GM12878 (cell line): ENCODE results near the gene DBR1. TPM values are rescaled to one million over a fixed set of nuclear protein-coding genes. Genes with fewer than 3 reads are reported as not detected.

Source experiments
- ATAC-seq: fragments of 200-7000 bp; cut with Tn5 transposase; 3 replicates; pipeline ENCODE4 v1.9.1; 2020; ENCODE audit warnings: mild to moderate bottlenecking, moderate library complexity
- BruUV-seq: library from RNA; stranded (reverse); fragments of 400-500 nt; replicated peaks from 2 replicates; lab custom pipeline; 2021; lab: Mats Ljungman, UMichigan
- CTCF ChIA-PET: fragments of 300-600 bp; sonication (Branson Sonifier 250); formaldehyde crosslinking; extraction: SDS; loops from one replicate; lab custom pipeline; 2021; ENCODE audit warnings: inconsistent platforms; lab: Yijun Ruan, JAX
- POLR2A ChIA-PET: fragments of 350-600 bp; formaldehyde crosslinking; extraction: SDS; loops from one replicate; lab custom pipeline; 2021; ENCODE audit warnings: inconsistent platforms; lab: Charles Lee
- RAD21 ChIA-PET: fragments of 300-600 bp; sonication (Branson Sonifier 250); formaldehyde crosslinking; loops from one replicate; lab custom pipeline; 2023; ENCODE audit warnings: antibody characterized with exemption; ENCODE audit not compliant: unreplicated experiment; lab: Charles Lee
- SMC1A ChIA-PET: fragments of 300-600 bp; sonication (Branson Sonifier 250); formaldehyde crosslinking; loops from one replicate; lab custom pipeline; 2023; ENCODE audit not compliant: unreplicated experiment, uncharacterized antibody; lab: Charles Lee
- DNase-seq: peaks from one replicate; pipeline ENCODE4 v3.0.0-alpha.2; 2011; ENCODE audit warnings: low read depth, low spot score
- FAIRE-seq: peaks from 3 replicates; lab custom pipeline; 2011; peaks lifted over from hg19 to GRCh38; lab: Jason Lieb, UNC
- H2AFZ ChIP-seq: 2 replicates; pipeline ENCODE4 v1.6.0; 2011; ENCODE audit warnings: low read depth, low read length, control low read depth; ENCODE audit not compliant: control insufficient read depth
- H3K27ac ChIP-seq: 2 replicates; pipeline ENCODE4 v1.5.1; 2011; ENCODE audit warnings: control low read depth; ENCODE audit not compliant: control insufficient read depth, insufficient read depth
- H3K27me3 ChIP-seq, 2 experiments: replicated peaks in 1 of 2; 2 replicates each; pipeline versions ENCODE4 v1.6.0 to v1.6.1; 2011; ENCODE audit warnings: low read length in 1 of 2; ENCODE audit not compliant: control insufficient read depth in 2 of 2, insufficient read depth in 2 of 2
- H3K36me3 ChIP-seq, 2 experiments: 2 replicates each; pipeline ENCODE4 v1.5.1; 2011; ENCODE audit warnings: low read length in 1 of 2; ENCODE audit not compliant: control insufficient read depth in 2 of 2, insufficient read depth in 2 of 2
- H3K4me1 ChIP-seq: 2 replicates; pipeline ENCODE4 v1.6.1; 2011; ENCODE audit warnings: mild to moderate bottlenecking, low read length, moderate library complexity, mixed read lengths; ENCODE audit not compliant: control insufficient read depth, insufficient read depth
- H3K4me2 ChIP-seq: 2 replicates; pipeline ENCODE4 v1.6.0; 2011; ENCODE audit warnings: control low read depth; ENCODE audit not compliant: control insufficient read depth, insufficient read depth
- H3K4me3 ChIP-seq: fragments of 200-600 bp; sonication (generic); 2 replicates; pipeline ENCODE4 v1.5.1; 2016
- H3K79me2 ChIP-seq: 2 replicates; pipeline ENCODE4 v1.6.0; 2011; ENCODE audit warnings: low read length; ENCODE audit not compliant: control insufficient read depth, insufficient read depth
- H3K9ac ChIP-seq: 2 replicates; pipeline ENCODE4 v1.8.0; 2011; ENCODE audit warnings: low read length, control low read depth, mixed read lengths; ENCODE audit not compliant: control insufficient read depth, insufficient read depth
- H3K9me3 ChIP-seq: replicated peaks from 3 replicates; pipeline ENCODE4 v1.5.1; 2011; ENCODE audit warnings: mild to moderate bottlenecking, low read length; ENCODE audit not compliant: control insufficient read depth, insufficient read depth
- H4K20me1 ChIP-seq: 2 replicates; pipeline ENCODE4 v1.6.0; 2011; ENCODE audit not compliant: control insufficient read depth, insufficient read depth
- BCL11A ChIP-seq: IDR thresholded peaks from 2 replicates; pipeline ENCODE4 v1.6.1; 2011; ENCODE audit warnings: low read depth, low read length
- BCL3 ChIP-seq: IDR thresholded peaks from 2 replicates; pipeline ENCODE4 v1.6.1; 2011; ENCODE audit warnings: borderline replicate concordance, low read depth, mild to moderate bottlenecking, moderate library complexity, low read length; ENCODE audit not compliant: insufficient read depth, poor library complexity, severe bottlenecking
- FOXM1 ChIP-seq: IDR thresholded peaks from 2 replicates; pipeline ENCODE4 v1.6.1; 2012; ENCODE audit warnings: low read depth, mild to moderate bottlenecking, inconsistent platforms, low read length, moderate library complexity
- HDAC2 ChIP-seq: fragments of 200-600 bp; sonication (generic); IDR thresholded peaks from 2 replicates; pipeline ENCODE4 v1.6.1; 2017
- KLF5 ChIP-seq: fragments of 450-650 bp; IDR thresholded peaks from 2 replicates; pipeline ENCODE4 v1.6.1; 2014; ENCODE audit warnings: mild to moderate bottlenecking; ENCODE audit not compliant: partially characterized antibody
- MTA2 ChIP-seq: fragments of 450-650 bp; IDR thresholded peaks from 2 replicates; pipeline ENCODE4 v1.6.1; 2016; ENCODE audit warnings: low read depth, mild to moderate bottlenecking, moderate library complexity
- MYB ChIP-seq: fragments of 150-350 bp; IDR thresholded peaks from 2 replicates; pipeline ENCODE4 v1.6.1; 2014; ENCODE audit warnings: mild to moderate bottlenecking, low read depth, low read length, borderline replicate concordance
- POLR2AphosphoS5 ChIP-seq: IDR thresholded peaks from 2 replicates; pipeline ENCODE4 v1.6.1; 2011; ENCODE audit warnings: mild to moderate bottlenecking, low read length, inconsistent platforms
- RELA ChIP-seq: fragments of 450-650 bp; IDR thresholded peaks from 2 replicates; pipeline ENCODE4 v1.8.0; 2014; ENCODE audit warnings: borderline replicate concordance; ENCODE audit not compliant: partially characterized antibody
- RELB ChIP-seq: fragments of 450-650 bp; IDR thresholded peaks from 2 replicates; pipeline ENCODE4 v1.6.1; 2017; ENCODE audit warnings: low read depth, mild to moderate bottlenecking, moderate library complexity
- REST ChIP-seq: IDR thresholded peaks from 2 replicates; pipeline ENCODE4 v1.6.1; 2012; ENCODE audit warnings: mild to moderate bottlenecking, low read depth, low read length
- SMAD5 ChIP-seq: IDR thresholded peaks from 2 replicates; pipeline ENCODE4 v1.6.1; 2016; ENCODE audit warnings: antibody characterized with exemption, low read depth
- SUZ12 ChIP-seq: fragments of 200-600 bp; sonication (generic); IDR thresholded peaks from one replicate; pipeline ENCODE4 v1.6.1; 2018; ENCODE audit warnings: antibody characterized with exemption, mild to moderate bottlenecking; ENCODE audit not compliant: unreplicated experiment
- TCF12 ChIP-seq: IDR thresholded peaks from 2 replicates; pipeline ENCODE4 v1.6.1; 2011; ENCODE audit warnings: low read depth, mild to moderate bottlenecking, low read length
- ZBED1 ChIP-seq: IDR thresholded peaks from 2 replicates; pipeline ENCODE4 v1.6.1; 2016; ENCODE audit warnings: borderline replicate concordance
- ZNF384 ChIP-seq: IDR thresholded peaks from 2 replicates; pipeline ENCODE4 v1.6.1; 2012; ENCODE audit warnings: low read depth, mild to moderate bottlenecking, low read length, improper control_type of control experiment, borderline replicate concordance
- WGBS: methylation state at CpG from one replicate; pipeline ENCODE4 v1.1.6; 2016; ENCODE audit warnings: low lambda C conversion rate; ENCODE audit not compliant: insufficient replicate concordance, insufficient coverage; ENCODE audit errors: missing lambda C conversion rate; 5-methylcytosine and 5-hydroxymethylcytosine counted together
- in situ Hi-C: fragments of 300-500 bp; cut with MboI; formaldehyde crosslinking; loops from 9 replicates; pipeline ENCODE4 v1.14.3; 2018; ENCODE audit warnings: mixed read lengths
- intact Hi-C: fragments of 100-400 bp; cut with micrococcal nuclease; formaldehyde crosslinking; loops from one replicate; pipeline ENCODE4 v1.14.2; 2022; ENCODE audit not compliant: unreplicated experiment
- polyA plus RNA-seq, 11 experiments: library from polyadenylated mRNA; depleted of rRNA in 4 of 11; unstranded in 6 of 11; stranded (reverse) in 5 of 11; fragments of >200 nt; fragmentation: Nextera tagmentation in 4 of 11; fragmentation: Illumina TruSeq in 1 of 11; extraction: Ambion mirVana in 4 of 11; extraction: Trizol in 1 of 11; gene quantifications; 1 replicate in 1 of 11; 2 replicates in 10 of 11; pipeline versions ENCODE4 v1.2.1 to v1.2.3, GENCODE V29; 2011 to 2016; ENCODE audit warnings: inconsistent platforms in 2 of 11, missing spikeins in 2 of 11, low read depth in 1 of 11
- total RNA-seq, 4 experiments: library from RNA; depleted of rRNA in 3 of 4; stranded (reverse); fragments of >200 nt in 3 of 4; fragmentation: Illumina TruSeq in 1 of 4; extraction: Trizol in 1 of 4; gene quantifications; 2 replicates each; pipeline versions ENCODE4 v1.2.1 to v1.2.3, GENCODE V29; 2013 to 2021

DBR1 gene
- total and polyA plus RNA-seq, 10 of the 15 experiments (the other 5 are each of a cell fraction or from before 2014, with no cell fraction given): 4.1 to 17.3 (median 15.8) TPM

GRCh38 chr3:138210528-138210927, 35.8 kb upstream of the DBR1 start:
- ATAC-seq: no peak
- ChIA-PET SMC1A (interaction anchor here (1.1 to 1.5 kb wide), 3 partner anchors 8 to 268 kb away, joined by 4 read pairs; no protein-coding TSS in a partner anchor), RAD21 (no interaction called here), CTCF (interaction anchor here (0.7 to 1.7 kb wide), 2 partner anchors 10 to 37 kb away, joined by 3 to 6 read pairs; no protein-coding TSS in a partner anchor), POLR2A (no interaction called here)
- Histone ChIP-seq H2AFZ (no peak overlapping the region), H3K9me3 (no peaks in the 10 kb centered on the region), H3K27me3 (no peaks in the 10 kb centered on the region), H3K36me3 (peaks cover 0 to 3% of the 10 kb centered on the region in 2 experiments; a peak in 1 of 4 replicates), H3K4me2 (no peak overlapping the region), H3K4me3 (no peak overlapping the region), H4K20me1 (no peaks in the 10 kb centered on the region), H3K9ac (no peak overlapping the region), H3K27ac (no peak overlapping the region), H3K79me2 (peaks cover 11% of the 10 kb centered on the region), H3K4me1 (no peaks in the 10 kb centered on the region)
- 100% methylated on average over 3 of the region's 3 CpGs for WGBS
- no peak for DNase-seq
- intact Hi-C loops (no loop called here), in situ Hi-C loops (no loop called here)
- TF ChIP-seq BCL11A (no peak), FOXM1 (no peak), HDAC2 (no peak), KLF5 (no peak), BCL3 (no peak), MTA2 (no peak), MYB (no peak), POLR2AphosphoS5 (no peak), ZNF384 (no peak), RELA (no peak), TCF12 (no peak), ZBED1 (no peak), REST (no peak), SUZ12 (no peak), RELB (no peak), SMAD5 (no peak)
- BruUV-seq: no TSS peak
- no peak for FAIRE-seq
